MM.1S (cell line): ENCODE data around the gene SLIT1.

ENCODE experiments used
- DNase-seq: peaks from one replicate; pipeline ENCODE4 v3.0.0-alpha.2; 2015
- H2AFZ ChIP-seq: fragments of 300-600 bp; sonication (generic); 2 replicates; pipeline ENCODE4 v1.6.0; 2016; ENCODE audit warnings: antibody characterized with exemption, low read length
- H3F3A ChIP-seq: fragments of 300-600 bp; sonication (generic); 2 replicates; pipeline ENCODE4 v1.6.1; 2016; ENCODE audit warnings: mild to moderate bottlenecking, antibody characterized with exemption, low read length, moderate library complexity, mixed read lengths; ENCODE audit not compliant: insufficient read depth
- H3K27ac ChIP-seq: fragments of 300-600 bp; sonication (generic); 2 replicates; pipeline ENCODE4 v1.5.1; 2016; ENCODE audit warnings: mild to moderate bottlenecking, low read length
- H3K27me3 ChIP-seq: fragments of 300-600 bp; sonication (generic); replicated peaks from 2 replicates; pipeline ENCODE4 v1.6.0; 2016; ENCODE audit warnings: low read length; ENCODE audit not compliant: insufficient read depth
- H3K36me3 ChIP-seq: fragments of 300-600 bp; sonication (generic); replicated peaks from 2 replicates; pipeline ENCODE4 v1.6.1; 2016; ENCODE audit warnings: mild to moderate bottlenecking, low read length, mixed read lengths; ENCODE audit not compliant: insufficient read depth
- H3K4me1 ChIP-seq: fragments of 300-600 bp; sonication (generic); 2 replicates; pipeline ENCODE4 v1.6.1; 2016; ENCODE audit warnings: low read length, mixed read lengths
- H3K4me2 ChIP-seq: fragments of 300-600 bp; sonication (generic); 2 replicates; pipeline ENCODE4 v1.6.0; 2016; ENCODE audit warnings: low read depth, low read length
- H3K4me3 ChIP-seq: fragments of 300-600 bp; sonication (generic); 2 replicates; pipeline ENCODE4 v1.5.1; 2016; ENCODE audit warnings: low read length, mixed read lengths
- H3K79me2 ChIP-seq: fragments of 300-600 bp; sonication (generic); 2 replicates; pipeline ENCODE4 v1.6.1; 2016; ENCODE audit warnings: mixed run types, low read length, mixed read lengths
- H3K9ac ChIP-seq: fragments of 300-600 bp; sonication (generic); 2 replicates; pipeline ENCODE4 v1.6.1; 2016; ENCODE audit warnings: low read length, mixed read lengths
- H3K9me2 ChIP-seq: fragments of 300-600 bp; sonication (generic); replicated peaks from 2 replicates; pipeline ENCODE4 v1.6.1; 2016; ENCODE audit warnings: mild to moderate bottlenecking, low read length, mixed read lengths; ENCODE audit not compliant: insufficient read depth
- H3K9me3 ChIP-seq: fragments of 300-600 bp; sonication (generic); replicated peaks from 2 replicates; pipeline ENCODE4 v1.6.1; 2016; ENCODE audit warnings: mild to moderate bottlenecking, low read length, mixed read lengths; ENCODE audit not compliant: insufficient read depth
- H4K20me1 ChIP-seq: fragments of 300-600 bp; sonication (generic); 2 replicates; pipeline ENCODE4 v1.6.1; 2016; ENCODE audit warnings: mild to moderate bottlenecking, low read length, moderate library complexity, mixed read lengths; ENCODE audit not compliant: insufficient read depth
- EZH2 ChIP-seq: fragments of 300-600 bp; sonication (generic); optimal IDR thresholded peaks from 2 replicates; pipeline ENCODE3; 2017; ENCODE audit warnings: low read depth, mild to moderate bottlenecking, antibody characterized with exemption, low read length, mixed read lengths
- EZH2phosphoT487 ChIP-seq: fragments of 300-600 bp; sonication (generic); IDR thresholded peaks from 2 replicates; pipeline ENCODE4 v1.6.1; 2018; ENCODE audit warnings: antibody characterized with exemption, low read length
- TF ChIP-seq, protein P1 (sequence below): fragments of 300-600 bp; sonication (generic); IDR thresholded peaks from 2 replicates; pipeline ENCODE4 v1.5.1; 2016; ENCODE audit warnings: antibody characterized with exemption, low read length, mixed read lengths

SLIT1 gene

DNA sequence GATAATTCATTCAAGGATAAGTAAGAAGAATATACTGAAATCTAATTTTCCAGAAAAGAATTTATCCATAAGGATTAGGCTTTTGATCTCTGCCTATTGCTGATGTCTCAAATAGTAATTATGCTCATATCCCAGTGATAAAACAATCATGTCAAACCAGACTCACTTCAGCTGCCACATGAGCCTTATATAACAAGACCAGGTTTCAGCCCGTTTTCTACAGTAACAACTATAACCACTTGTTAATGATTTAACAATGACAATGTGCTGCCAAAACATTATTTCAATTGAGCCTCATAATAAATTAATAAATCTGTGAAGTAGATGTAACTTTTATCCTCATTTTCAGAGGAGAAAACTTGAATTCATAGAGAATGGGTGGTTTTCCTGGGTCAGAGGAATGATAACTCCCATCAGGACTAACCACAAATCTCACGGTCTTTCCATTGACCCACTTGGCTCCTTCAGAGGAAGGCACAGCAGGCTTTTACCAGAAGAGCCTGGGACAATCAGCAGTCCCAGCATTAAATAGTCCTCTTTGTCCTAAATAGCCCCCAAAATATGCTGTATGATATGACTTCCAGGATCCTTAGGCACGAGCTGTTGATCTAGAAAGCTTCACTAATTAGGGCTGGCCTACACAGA, 42.5 kb upstream of the SLIT1 start:
- TF ChIP-seq EZH2phosphoT487 = no peak
- TF ChIP-seq, protein P1, sequence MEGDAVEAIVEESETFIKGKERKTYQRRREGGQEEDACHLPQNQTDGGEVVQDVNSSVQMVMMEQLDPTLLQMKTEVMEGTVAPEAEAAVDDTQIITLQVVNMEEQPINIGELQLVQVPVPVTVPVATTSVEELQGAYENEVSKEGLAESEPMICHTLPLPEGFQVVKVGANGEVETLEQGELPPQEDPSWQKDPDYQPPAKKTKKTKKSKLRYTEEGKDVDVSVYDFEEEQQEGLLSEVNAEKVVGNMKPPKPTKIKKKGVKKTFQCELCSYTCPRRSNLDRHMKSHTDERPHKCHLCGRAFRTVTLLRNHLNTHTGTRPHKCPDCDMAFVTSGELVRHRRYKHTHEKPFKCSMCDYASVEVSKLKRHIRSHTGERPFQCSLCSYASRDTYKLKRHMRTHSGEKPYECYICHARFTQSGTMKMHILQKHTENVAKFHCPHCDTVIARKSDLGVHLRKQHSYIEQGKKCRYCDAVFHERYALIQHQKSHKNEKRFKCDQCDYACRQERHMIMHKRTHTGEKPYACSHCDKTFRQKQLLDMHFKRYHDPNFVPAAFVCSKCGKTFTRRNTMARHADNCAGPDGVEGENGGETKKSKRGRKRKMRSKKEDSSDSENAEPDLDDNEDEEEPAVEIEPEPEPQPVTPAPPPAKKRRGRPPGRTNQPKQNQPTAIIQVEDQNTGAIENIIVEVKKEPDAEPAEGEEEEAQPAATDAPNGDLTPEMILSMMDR = no peak
- no peak for TF ChIP-seq EZH2
- H3K27ac ChIP-seq = no peak overlapping the region
- H4K20me1 ChIP-seq = no peaks in the 10 kb centered on the region
- no peaks in the 10 kb centered on the region for H3F3A ChIP-seq
- no peaks in the 10 kb centered on the region for H3K36me3 ChIP-seq
- no peak overlapping the region for H3K9ac ChIP-seq
- no peaks in the 10 kb centered on the region for H3K79me2 ChIP-seq
- H3K4me2 ChIP-seq = no peak overlapping the region
- DNase-seq = no peak
- no peaks in the 10 kb centered on the region for H3K9me3 ChIP-seq
- no peaks in the 10 kb centered on the region for H3K9me2 ChIP-seq
- no peaks in the 10 kb centered on the region for H3K27me3 ChIP-seq
- no peak overlapping the region for H3K4me3 ChIP-seq
- H2AFZ ChIP-seq = no peak overlapping the region
- no peaks in the 10 kb centered on the region for H3K4me1 ChIP-seq

DNA sequence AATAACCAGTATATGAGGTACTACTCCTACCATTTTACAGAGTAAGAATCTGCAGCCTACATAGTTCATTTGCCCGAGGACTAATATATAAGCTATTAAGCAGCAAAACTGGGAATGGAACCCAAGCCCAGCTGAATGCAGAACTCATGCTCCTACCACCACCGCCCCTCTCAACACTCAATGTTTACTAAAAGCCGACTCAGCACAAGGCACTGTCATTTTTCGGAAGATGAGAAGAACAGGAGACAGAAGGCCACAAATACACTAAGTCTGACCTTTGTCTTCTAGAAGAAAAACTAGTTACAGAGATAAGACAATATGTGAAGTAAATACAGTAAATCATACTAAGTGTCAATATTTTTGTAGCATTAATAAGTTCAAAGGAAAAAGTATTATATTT, 40.6 kb upstream of the SLIT1 start:
- Histone ChIP-seq H3K9me2 (no peaks in the 10 kb centered on the region), H2AFZ (no peak overlapping the region), H3K4me2 (no peak overlapping the region), H3K27ac (no peak overlapping the region), H3K36me3 (no peaks in the 10 kb centered on the region), H3K27me3 (no peaks in the 10 kb centered on the region), H3K4me3 (no peak overlapping the region), H3K79me2 (no peaks in the 10 kb centered on the region), H3F3A (no peaks in the 10 kb centered on the region), H3K9ac (no peak overlapping the region), H3K4me1 (no peaks in the 10 kb centered on the region), H4K20me1 (no peaks in the 10 kb centered on the region), H3K9me3 (no peaks in the 10 kb centered on the region)
- no peak for DNase-seq
- TF ChIP-seq, protein P1 = no peak
- TF ChIP-seq EZH2phosphoT487 (no peak), EZH2 (no peak)

DNA sequence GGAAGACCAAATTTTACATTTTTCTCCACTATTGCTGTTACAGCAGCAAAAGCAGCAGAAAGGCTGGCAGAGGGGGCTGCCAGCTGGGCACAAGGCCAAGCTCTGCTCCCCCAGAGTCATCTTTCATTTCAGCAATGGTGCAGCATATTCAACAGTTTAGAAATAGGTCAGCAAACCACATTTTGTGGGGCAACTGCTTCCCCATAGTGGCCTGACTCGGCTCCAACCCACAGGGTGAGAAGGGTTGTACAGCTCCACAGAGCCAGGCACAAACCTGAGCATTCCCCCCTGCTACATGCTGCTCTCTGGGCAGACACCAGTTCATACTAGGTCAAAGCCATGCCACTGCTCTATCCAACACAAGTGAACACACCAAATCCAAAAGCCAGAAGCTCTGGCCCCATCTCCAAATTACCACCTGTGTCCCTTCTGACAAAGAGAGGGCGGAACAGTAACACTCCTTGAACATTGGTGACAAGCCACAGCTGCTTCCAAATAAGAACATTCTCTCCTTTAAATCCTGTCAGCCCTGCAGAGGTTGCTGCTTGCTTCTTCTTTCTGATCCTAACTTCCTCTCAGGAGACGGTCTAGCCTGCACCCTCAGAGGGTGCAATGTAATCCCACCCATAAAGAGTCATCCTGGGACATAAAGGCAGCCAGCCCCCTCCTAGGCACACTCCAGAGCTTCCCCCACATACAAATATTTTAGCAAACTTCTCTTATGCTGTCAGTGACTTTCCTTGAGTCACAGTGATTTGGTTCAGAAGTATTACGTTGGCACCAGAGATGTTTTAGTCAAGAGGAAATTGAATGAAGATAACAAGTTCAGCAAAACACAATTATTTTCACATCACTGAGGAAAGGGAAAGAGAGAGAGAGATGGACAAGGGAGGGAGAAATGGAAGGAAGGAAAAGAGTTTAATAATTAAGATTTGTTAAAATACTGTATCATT, 39.0 kb upstream of the SLIT1 start:
- no peaks in the 10 kb centered on the region for H3K79me2 ChIP-seq
- no peaks in the 10 kb centered on the region for H3K9me2 ChIP-seq
- no peaks in the 10 kb centered on the region for H4K20me1 ChIP-seq
- H2AFZ ChIP-seq = no peak overlapping the region
- no peaks in the 10 kb centered on the region for H3K36me3 ChIP-seq
- H3K4me3 ChIP-seq = no peak overlapping the region
- H3K4me1 ChIP-seq = no peaks in the 10 kb centered on the region
- H3F3A ChIP-seq = no peaks in the 10 kb centered on the region
- DNase-seq = no peak
- no peak overlapping the region for H3K27ac ChIP-seq
- H3K9me3 ChIP-seq = no peaks in the 10 kb centered on the region
- no peak overlapping the region for H3K4me2 ChIP-seq
- no peaks in the 10 kb centered on the region for H3K27me3 ChIP-seq
- H3K9ac ChIP-seq = no peak overlapping the region
- TF ChIP-seq, protein P1 = no peak
- TF ChIP-seq EZH2 (no peak), EZH2phosphoT487 (no peak)
